K562 (cell line): ENCODE results near the gene HEY2. TPM values are rescaled to one million over a fixed set of nuclear protein-coding genes. Genes with fewer than 3 reads are reported as not detected.
A peak's percentile ranks its signal among the peaks of the same experiment; 100 is the strongest.

Source experiments
- ATAC-seq: fragments of 200-7000 bp; cut with Tn5 transposase; 3 replicates; pipeline ENCODE4 v1.9.1; 2020; ENCODE audit warnings: moderate library complexity
- BruUV-seq: library from RNA; stranded (reverse); fragments of 400-500 nt; replicated peaks from 2 replicates; lab custom pipeline; 2021; lab: Mats Ljungman, UMichigan
- CTCF ChIA-PET: fragments of 300-600 bp; formaldehyde crosslinking; extraction: SDS; loops from one replicate; lab custom pipeline; 2021; ENCODE audit warnings: low intra/inter-chr PET ratio; lab: Yijun Ruan, JAX
- POLR2A ChIA-PET: fragments of 300-600, 350-650 bp; sonication (Branson Sonifier 250); formaldehyde crosslinking; extraction: SDS; loops from one replicate; lab custom pipeline; 2021; ENCODE audit warnings: antibody characterized with exemption, inconsistent platforms; lab: Yijun Ruan, JAX
- DNase-seq, 4 experiments: peaks; one replicate each; pipeline versions ENCODE4 v3.0.0 to v3.0.0-alpha.2; 2011 to 2018; ENCODE audit warnings: low spot score in 3 of 4, mixed read lengths in 3 of 4; ENCODE audit errors: extremely low read depth in 1 of 4
- FAIRE-seq: peaks from 2 replicates; lab custom pipeline; 2011; peaks lifted over from hg19 to GRCh38; lab: Jason Lieb, UNC
- H2AFZ ChIP-seq: 2 replicates; pipeline ENCODE4 v1.6.0; 2011; ENCODE audit warnings: low read depth, low read length, control low read depth, inconsistent platforms
- H3K27ac ChIP-seq: fragments of 200-600 bp; 3 replicates; pipeline ENCODE4 v1.8.0; 2011; ENCODE audit warnings: low read depth, mild to moderate bottlenecking, control low read depth, inconsistent platforms, low read length, moderate library complexity, mixed read lengths; ENCODE audit errors: extremely low read depth
- H3K27me3 ChIP-seq, 2 experiments: fragments of 300-600 bp in 1 of 2; 2 replicates in 1 of 2; 3 replicates in 1 of 2; pipeline versions ENCODE4 v1.6.0 to v1.8.0; 2011; ENCODE audit warnings: inconsistent platforms in 2 of 2, low read length in 2 of 2, mild to moderate bottlenecking in 1 of 2, mixed read lengths in 1 of 2, moderate library complexity in 1 of 2; ENCODE audit not compliant: control insufficient read depth in 2 of 2, insufficient read depth in 2 of 2
- H3K36me3 ChIP-seq: fragments of 300-600 bp; 3 replicates; pipeline ENCODE4 v1.8.0; 2011; ENCODE audit warnings: mild to moderate bottlenecking, low read length, inconsistent platforms; ENCODE audit not compliant: control insufficient read depth, insufficient read depth
- H3K4me1 ChIP-seq, 2 experiments: fragments of 200-600 bp in 1 of 2; replicated peaks in 1 of 2; 2 replicates in 1 of 2; 3 replicates in 1 of 2; pipeline versions ENCODE4 v1.5.1 to v1.8.0; 2011; ENCODE audit warnings: inconsistent platforms in 2 of 2, low read length in 2 of 2, mild to moderate bottlenecking in 1 of 2, mixed read lengths in 1 of 2, moderate library complexity in 1 of 2; ENCODE audit not compliant: control insufficient read depth in 2 of 2, insufficient read depth in 2 of 2
- H3K4me2 ChIP-seq: 2 replicates; pipeline ENCODE4 v1.6.1; 2011; ENCODE audit warnings: low read length, control low read depth, inconsistent platforms, mixed read lengths; ENCODE audit not compliant: insufficient read depth
- H3K4me3 ChIP-seq: fragments of 200-600 bp; sonication (generic), shearing (Covaris generic); 2 replicates; pipeline ENCODE4 v1.5.1; 2016; ENCODE audit warnings: control low read depth, inconsistent platforms
- H3K79me2 ChIP-seq: fragments of 200-600 bp; 3 replicates; pipeline ENCODE4 v1.8.0; 2011; ENCODE audit warnings: low read length, inconsistent platforms; ENCODE audit not compliant: control insufficient read depth, insufficient read depth
- H3K9ac ChIP-seq, 2 experiments: 2 replicates each; pipeline versions ENCODE4 v1.6.0 to v1.6.1; 2011; ENCODE audit warnings: low read depth in 2 of 2, low read length in 2 of 2, control low read depth in 1 of 2, inconsistent platforms in 1 of 2, mild to moderate bottlenecking in 1 of 2, mixed read lengths in 1 of 2; ENCODE audit not compliant: insufficient read depth in 1 of 2
- H3K9me1 ChIP-seq: one replicate; pipeline ENCODE4 v1.6.0; 2011; ENCODE audit warnings: inconsistent platforms, mild to moderate bottlenecking, low read length, moderate library complexity; ENCODE audit not compliant: control insufficient read depth, insufficient read depth
- H3K9me3 ChIP-seq: replicated peaks from 2 replicates; pipeline ENCODE4 v1.5.1; 2011; ENCODE audit warnings: low read depth, low read length, inconsistent platforms; ENCODE audit not compliant: control insufficient read depth, insufficient read depth
- H4K20me1 ChIP-seq: replicated peaks from 2 replicates; pipeline ENCODE4 v1.6.1; 2011; ENCODE audit warnings: low read length, inconsistent platforms, mixed read lengths; ENCODE audit not compliant: control insufficient read depth, insufficient read depth
- ARID3A ChIP-seq: IDR thresholded peaks from 2 replicates; pipeline ENCODE4 v1.6.1; 2012; ENCODE audit warnings: low read depth, low read length, improper control_type of control experiment, borderline replicate concordance
- MLX ChIP-seq, 2 experiments: fragments of 450-650 bp in 1 of 2; sonication (generic) in 1 of 2; formaldehyde crosslinking; conservative IDR thresholded peaks; 2 replicates each; pipeline versions ENCODE4 v1.4.0 to v1.8.1; 2020 to 2022; ENCODE audit warnings: mild to moderate bottlenecking in 1 of 2, missing genetic modification reagents in 1 of 2
- PCBP2 ChIP-seq: fragments of 200-400 bp; formaldehyde crosslinking; IDR thresholded peaks from 2 replicates; pipeline ENCODE4 v1.6.1; 2018; ENCODE audit warnings: low read length, low read depth, mild to moderate bottlenecking, moderate library complexity; ENCODE audit not compliant: poor library complexity, severe bottlenecking
- YY1 ChIP-seq, 3 experiments: IDR thresholded peaks; 2 replicates each; pipeline ENCODE4 v1.6.1; 2011; ENCODE audit warnings: low read length in 2 of 3, mild to moderate bottlenecking in 2 of 3, moderate library complexity in 2 of 3, borderline replicate concordance in 1 of 3, control low read depth in 1 of 3, low read depth in 1 of 3; ENCODE audit not compliant: insufficient read depth in 3 of 3, insufficient replicate concordance in 2 of 3, control insufficient read depth in 1 of 3, insufficient read length in 1 of 3; ENCODE audit errors: extremely low read depth in 1 of 3
- in situ Hi-C: fragments of 300-500 bp; cut with MboI; formaldehyde crosslinking; loops from 4 replicates; pipeline ENCODE4 v1.15.0; 2018; ENCODE audit warnings: inconsistent platforms, mixed read lengths
- intact Hi-C: fragments of 100-400 bp; cut with micrococcal nuclease; formaldehyde crosslinking; loops from 2 replicates; pipeline ENCODE4 v1.14.2; 2022
- polyA plus RNA-seq, 8 experiments: library from polyadenylated mRNA; depleted of rRNA in 4 of 8; stranded (reverse) in 5 of 8; unstranded in 3 of 8; fragments of >200 nt; fragmentation: Nextera tagmentation in 2 of 8; fragmentation: Illumina TruSeq in 1 of 8; extraction: Ambion mirVana in 2 of 8; extraction: Trizol in 1 of 8; gene quantifications; 2 replicates each; pipeline versions ENCODE4 v1.2.1 to v1.2.3, GENCODE V29; 2011 to 2014; ENCODE audit warnings: inconsistent platforms in 1 of 8, missing spikeins in 1 of 8
- total RNA-seq, 7 experiments: library from RNA; depleted of rRNA in 6 of 7; stranded (reverse); fragments of >200 nt in 6 of 7; fragmentation: Illumina TruSeq in 2 of 7; extraction: Trizol in 2 of 7; gene quantifications; 2 replicates each; pipeline versions ENCODE4 v1.2.1 to v1.2.3, GENCODE V29; 2011 to 2021; ENCODE audit warnings: low replicate concordance in 1 of 7
- TF ChIP-seq, protein P1 (sequence below), 2 experiments: fragments of 450-650 bp; formaldehyde crosslinking in 1 of 2; IDR thresholded peaks; 2 replicates each; pipeline versions ENCODE4 v1.4.0 to v1.6.1; 2014 to 2020; ENCODE audit warnings: mild to moderate bottlenecking in 2 of 2, borderline replicate concordance in 1 of 2, low read depth in 1 of 2

HEY2 gene
- total and polyA plus RNA-seq, 9 of the 15 experiments (the other 6 are each of a cell fraction or from before 2014, with no cell fraction given) = 0.03 to 0.07 (median 0.06) TPM; not detected in 5

- no peaks in the 10 kb centered on the region for H3K79me2 ChIP-seq
- H3K9ac ChIP-seq = no peak overlapping the region
- FAIRE-seq (no peak), DNase-seq (peak in 1 of 4 experiments; percentile 10), ATAC-seq (peak; percentile 83)
- no TSS peak for BruUV-seq
- no peaks in the 10 kb centered on the region for H3K36me3 ChIP-seq
- H3K9me1 ChIP-seq = no peaks in the 10 kb centered on the region
- H3K4me1 ChIP-seq = no peaks in the 10 kb centered on the region
- H2AFZ ChIP-seq = no peak overlapping the region
- in situ Hi-C loops = no loop called here
- no peaks in the 10 kb centered on the region for H4K20me1 ChIP-seq
- no peak overlapping the region for H3K4me2 ChIP-seq
- no peak overlapping the region for H3K4me3 ChIP-seq
- H3K9me3 ChIP-seq = no peaks in the 10 kb centered on the region
- no peaks in the 10 kb centered on the region for H3K27me3 ChIP-seq
- TF ChIP-seq ARID3A (no peak), YY1 (IDR thresholded peaks at IDR 0.05; ENCODE audit: borderline replicate concordance in 1 of 3, control insufficient read depth in 1 of 3, extremely low read depth in 1 of 3, insufficient read depth in 3 of 3, insufficient read length in 1 of 3, insufficient replicate concordance in 2 of 3, low read depth in 1 of 3, low read length in 2 of 3) (peak in 1 of 3 experiments; percentile 48), MLX (CRISPR knock-in tag; conservative IDR thresholded peaks at IDR 0.05) (no peak), PCBP2 (no peak)
- TF ChIP-seq, protein P1, sequence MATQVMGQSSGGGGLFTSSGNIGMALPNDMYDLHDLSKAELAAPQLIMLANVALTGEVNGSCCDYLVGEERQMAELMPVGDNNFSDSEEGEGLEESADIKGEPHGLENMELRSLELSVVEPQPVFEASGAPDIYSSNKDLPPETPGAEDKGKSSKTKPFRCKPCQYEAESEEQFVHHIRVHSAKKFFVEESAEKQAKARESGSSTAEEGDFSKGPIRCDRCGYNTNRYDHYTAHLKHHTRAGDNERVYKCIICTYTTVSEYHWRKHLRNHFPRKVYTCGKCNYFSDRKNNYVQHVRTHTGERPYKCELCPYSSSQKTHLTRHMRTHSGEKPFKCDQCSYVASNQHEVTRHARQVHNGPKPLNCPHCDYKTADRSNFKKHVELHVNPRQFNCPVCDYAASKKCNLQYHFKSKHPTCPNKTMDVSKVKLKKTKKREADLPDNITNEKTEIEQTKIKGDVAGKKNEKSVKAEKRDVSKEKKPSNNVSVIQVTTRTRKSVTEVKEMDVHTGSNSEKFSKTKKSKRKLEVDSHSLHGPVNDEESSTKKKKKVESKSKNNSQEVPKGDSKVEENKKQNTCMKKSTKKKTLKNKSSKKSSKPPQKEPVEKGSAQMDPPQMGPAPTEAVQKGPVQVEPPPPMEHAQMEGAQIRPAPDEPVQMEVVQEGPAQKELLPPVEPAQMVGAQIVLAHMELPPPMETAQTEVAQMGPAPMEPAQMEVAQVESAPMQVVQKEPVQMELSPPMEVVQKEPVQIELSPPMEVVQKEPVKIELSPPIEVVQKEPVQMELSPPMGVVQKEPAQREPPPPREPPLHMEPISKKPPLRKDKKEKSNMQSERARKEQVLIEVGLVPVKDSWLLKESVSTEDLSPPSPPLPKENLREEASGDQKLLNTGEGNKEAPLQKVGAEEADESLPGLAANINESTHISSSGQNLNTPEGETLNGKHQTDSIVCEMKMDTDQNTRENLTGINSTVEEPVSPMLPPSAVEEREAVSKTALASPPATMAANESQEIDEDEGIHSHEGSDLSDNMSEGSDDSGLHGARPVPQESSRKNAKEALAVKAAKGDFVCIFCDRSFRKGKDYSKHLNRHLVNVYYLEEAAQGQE (IDR thresholded peaks at IDR 0.05; ENCODE audit: borderline replicate concordance) = no peak
- TF ChIP-seq, protein P1 (CRISPR knock-in tag; IDR thresholded peaks at IDR 0.05; ENCODE audit: low read depth) = no peak
- intact Hi-C loops = no loop called here
- H3K27ac ChIP-seq = no peak overlapping the region
- POLR2A ChIA-PET = interaction anchor here (0.5 to 0.8 kb wide), 2 partner anchors 13 to 364 kb away, joined by 4 to 6 read pairs; no protein-coding TSS in a partner anchor
- CTCF ChIA-PET = no interaction called here
Observed at GRCh38 chr6:125732398-125732797, 17.0 kb upstream of the HEY2 start.
